Measurements from ENCODE around the gene SYTL3.
"Not testable (repeated sequence)": the region's sequence is repeated elsewhere in the genome, so short reads cannot be mapped to it uniquely, and the experiment has no call there.

The SYTL3 gene

DNA sequence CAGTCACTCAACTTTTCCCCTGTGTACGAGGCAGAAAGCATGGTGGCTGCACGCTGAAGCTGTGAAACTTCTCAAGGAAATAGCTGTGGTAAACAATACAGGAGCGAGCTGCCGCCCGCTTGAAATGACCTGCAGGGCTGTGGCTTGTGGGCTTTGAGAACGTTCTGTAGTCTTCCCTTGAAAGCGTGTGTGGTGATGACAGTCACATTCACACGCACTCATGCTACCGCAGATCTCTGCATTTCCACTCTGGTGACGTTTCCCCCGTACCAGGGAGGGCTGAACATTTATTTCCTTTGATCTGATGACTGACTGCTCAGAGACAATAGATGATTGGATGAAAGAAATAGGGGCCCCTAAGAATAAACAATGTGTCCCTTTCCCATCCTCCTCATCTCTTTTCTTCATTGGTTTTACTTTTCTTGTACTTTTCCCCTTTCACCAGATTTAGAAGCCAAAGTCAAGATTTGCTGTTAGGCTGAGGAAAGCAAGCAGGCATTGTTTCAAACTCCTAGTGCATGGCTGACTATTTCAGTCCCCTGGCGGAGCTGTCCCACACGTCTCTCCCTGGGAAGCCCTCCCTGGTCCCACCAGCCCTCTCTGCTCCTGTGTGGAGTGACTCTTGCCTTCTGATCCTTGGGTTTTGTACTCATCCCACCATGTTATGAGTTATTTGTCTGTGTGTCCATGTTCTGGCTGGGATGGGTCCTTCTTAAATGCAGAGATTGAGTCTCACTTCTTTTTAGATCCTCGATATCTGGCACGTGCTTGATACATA lies 3.9 kb downstream of the SYTL3 start:
- no peak overlapping the region for H3K4me3 ChIP-seq (ENCODE audit: low read depth, low read length)
- peak; percentile 68 for DNase-seq (ENCODE audit: low read depth)
- TF ChIP-seq CTCF (IDR thresholded peaks at IDR 0.05; ENCODE audit: low read depth, low read length, missing control alignments): no peak

DNA sequence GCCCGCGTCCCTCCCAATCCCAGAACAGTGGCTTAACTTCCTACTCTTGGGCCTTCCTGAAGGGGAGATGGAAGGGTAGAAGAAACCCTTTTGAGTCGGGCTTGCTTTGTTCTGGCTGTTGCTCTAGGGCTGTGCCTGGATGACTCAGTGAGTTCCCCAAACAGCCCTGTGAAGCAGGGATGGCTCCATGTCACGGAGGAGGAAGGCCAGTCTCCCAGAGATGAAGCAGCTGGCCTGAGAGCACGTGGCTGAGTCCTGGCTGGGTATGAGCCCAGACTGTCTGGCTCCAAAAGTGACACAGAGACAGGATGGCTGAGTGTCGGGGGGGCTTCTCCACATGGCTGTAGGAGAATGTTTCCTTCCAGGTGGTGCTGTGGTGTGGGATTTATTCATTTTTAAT lies 4.6 kb downstream of the SYTL3 start:
- DNase-seq (ENCODE audit: low read depth): no peak
- no peak for TF ChIP-seq CTCF (IDR thresholded peaks at IDR 0.05; ENCODE audit: low read depth, low read length, missing control alignments)
- H3K4me3 ChIP-seq (ENCODE audit: low read depth, low read length): no peak overlapping the region

DNA sequence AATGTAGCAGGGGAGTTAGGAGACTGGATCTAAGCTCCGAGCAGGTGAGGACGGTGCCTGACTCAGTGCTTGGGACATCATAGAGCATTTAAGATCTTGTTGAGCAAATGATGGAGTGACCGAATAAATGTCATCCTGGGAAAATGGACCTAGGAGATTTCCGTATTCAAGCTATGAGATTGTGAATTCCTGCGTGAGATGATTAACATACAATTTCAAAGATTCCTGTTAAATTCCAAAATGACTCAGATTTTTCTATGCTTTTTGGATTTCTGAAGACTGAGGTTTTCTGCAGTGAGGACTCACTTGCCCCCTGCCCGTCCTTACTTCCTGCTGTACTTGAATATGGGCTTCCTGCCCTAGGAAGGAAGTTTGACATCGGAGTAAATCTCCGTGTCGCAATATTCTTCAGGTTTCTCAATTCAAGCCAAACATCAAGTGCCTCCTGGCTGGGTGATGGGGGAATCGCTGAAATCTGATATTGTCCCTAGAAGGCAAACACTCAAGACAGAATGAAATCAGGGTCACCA lies 5.2 kb downstream of the SYTL3 start:
- H3K4me3 ChIP-seq (ENCODE audit: low read depth, low read length): no peak overlapping the region
- no peak for DNase-seq (ENCODE audit: low read depth)
- no peak for TF ChIP-seq CTCF (IDR thresholded peaks at IDR 0.05; ENCODE audit: low read depth, low read length, missing control alignments)

- DNase-seq (ENCODE audit: low read depth): no peak
- no peak for TF ChIP-seq CTCF (IDR thresholded peaks at IDR 0.05; ENCODE audit: low read depth, low read length, missing control alignments)
- H3K4me3 ChIP-seq (ENCODE audit: low read depth, low read length): no peak overlapping the region
Measured at GRCh38 chr6:158655569-158656450, 6.0 kb downstream of the SYTL3 start.

DNA sequence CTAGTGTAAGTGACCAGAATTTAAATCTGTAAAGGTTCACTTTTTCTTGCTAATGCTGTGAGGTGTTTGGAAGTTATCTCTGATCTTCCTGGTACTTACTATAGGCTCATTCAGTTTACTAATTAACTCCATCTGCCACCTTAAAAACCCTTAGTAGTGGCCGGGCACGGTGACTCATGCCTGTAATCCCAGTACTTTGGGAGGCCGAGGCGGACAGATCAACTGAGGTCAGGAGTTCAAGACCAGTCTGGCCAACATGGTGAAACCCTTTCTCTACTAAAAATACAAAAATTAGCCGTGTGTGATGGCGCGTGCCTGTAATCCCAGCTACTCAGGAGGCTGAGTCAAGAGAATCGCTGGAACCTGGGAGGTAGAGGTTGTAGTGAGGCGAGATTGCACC lies 7.1 kb downstream of the SYTL3 start:
- DNase-seq (ENCODE audit: low read depth); H3K4me3 ChIP-seq (ENCODE audit: low read depth, low read length): not testable (repeated sequence)

DNA sequence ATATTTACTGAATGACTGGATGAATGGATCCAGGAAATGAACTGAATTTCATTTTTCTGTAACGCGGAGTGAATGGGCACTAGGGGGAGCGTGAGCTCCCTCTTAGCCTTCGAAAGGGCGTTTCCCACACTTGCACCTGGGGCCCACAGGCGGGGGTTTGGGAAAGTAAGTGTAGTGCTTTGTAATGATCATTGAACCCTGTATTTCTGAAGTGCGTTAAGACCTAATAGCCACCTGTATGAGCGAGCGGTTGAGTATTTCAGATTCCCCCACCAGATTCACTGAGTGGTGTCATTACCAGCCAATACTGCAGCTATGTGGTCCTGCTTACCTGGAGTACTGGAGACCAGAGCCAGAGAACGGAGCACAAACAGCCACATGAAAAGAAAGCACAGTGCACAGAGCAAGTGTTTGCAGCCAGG lies 10.5 kb downstream of the SYTL3 start:
- H3K4me3 ChIP-seq (ENCODE audit: low read depth, low read length): no peak overlapping the region
- DNase-seq (ENCODE audit: low read depth): no peak
- TF ChIP-seq CTCF (IDR thresholded peaks at IDR 0.05; ENCODE audit: low read depth, low read length, missing control alignments): peak; percentile 70

GRCh38 chr6:158661156-158661685 lies 11.4 kb downstream of the SYTL3 start:
- no peak overlapping the region for H3K4me3 ChIP-seq (ENCODE audit: low read depth, low read length)
- DNase-seq (ENCODE audit: low read depth): no peak
- peak; percentile 11 for TF ChIP-seq CTCF (IDR thresholded peaks at IDR 0.05; ENCODE audit: low read depth, low read length, missing control alignments)
